ENCODE data around the gene IL1RAPL1. TPM values are rescaled to one million over a fixed set of nuclear protein-coding genes. Genes with fewer than 3 reads are reported as not detected.

The IL1RAPL1 gene
- total and polyA plus RNA-seq, 2 donors (not counting 1 experiment from before 2014, with no cell fraction given) = 0.25 to 2.8 TPM

GRCh38 chrX:28668303-28668702, 81.1 kb downstream of the IL1RAPL1 start:
- Histone ChIP-seq H3K27ac (ENCODE audit: insufficient read depth, low read length) (no peak overlapping the region), H3K27me3 (ENCODE audit: control insufficient read depth, insufficient read depth, low read length) (no peaks in the 10 kb centered on the region), H2AFZ (ENCODE audit: low read length) (no peak overlapping the region), H3K4me1 (ENCODE audit: control insufficient read depth, extremely low read depth, insufficient read depth, low read length) (no peaks in the 10 kb centered on the region), H4K20me1 (ENCODE audit: control insufficient read depth, extremely low read depth, insufficient read depth, low read length) (no peaks in the 10 kb centered on the region), H3K9ac (ENCODE audit: insufficient read depth, low read length) (no peak overlapping the region), H3K9me3 (ENCODE audit: control insufficient read depth, insufficient read depth, low read depth, low read length) (no peaks in the 10 kb centered on the region), H3K36me3 (ENCODE audit: control insufficient read depth, insufficient read depth, low read length) (no peaks in the 10 kb centered on the region), H3K4me2 (ENCODE audit: extremely low read depth, insufficient read depth, low read length) (no peak overlapping the region), H3K4me3 (replicated peaks in 1 of 4; ENCODE audit: control extremely low read depth in 1 of 4, insufficient read depth in 1 of 4, low read depth in 3 of 4, low read length in 4 of 4) (no peak overlapping the region), H3K79me2 (ENCODE audit: control insufficient read depth, insufficient read depth, low read length) (no peaks in the 10 kb centered on the region)
- DNase-seq (ENCODE audit: low read depth in 2 of 2) = no peak
- TF ChIP-seq, protein P1, sequence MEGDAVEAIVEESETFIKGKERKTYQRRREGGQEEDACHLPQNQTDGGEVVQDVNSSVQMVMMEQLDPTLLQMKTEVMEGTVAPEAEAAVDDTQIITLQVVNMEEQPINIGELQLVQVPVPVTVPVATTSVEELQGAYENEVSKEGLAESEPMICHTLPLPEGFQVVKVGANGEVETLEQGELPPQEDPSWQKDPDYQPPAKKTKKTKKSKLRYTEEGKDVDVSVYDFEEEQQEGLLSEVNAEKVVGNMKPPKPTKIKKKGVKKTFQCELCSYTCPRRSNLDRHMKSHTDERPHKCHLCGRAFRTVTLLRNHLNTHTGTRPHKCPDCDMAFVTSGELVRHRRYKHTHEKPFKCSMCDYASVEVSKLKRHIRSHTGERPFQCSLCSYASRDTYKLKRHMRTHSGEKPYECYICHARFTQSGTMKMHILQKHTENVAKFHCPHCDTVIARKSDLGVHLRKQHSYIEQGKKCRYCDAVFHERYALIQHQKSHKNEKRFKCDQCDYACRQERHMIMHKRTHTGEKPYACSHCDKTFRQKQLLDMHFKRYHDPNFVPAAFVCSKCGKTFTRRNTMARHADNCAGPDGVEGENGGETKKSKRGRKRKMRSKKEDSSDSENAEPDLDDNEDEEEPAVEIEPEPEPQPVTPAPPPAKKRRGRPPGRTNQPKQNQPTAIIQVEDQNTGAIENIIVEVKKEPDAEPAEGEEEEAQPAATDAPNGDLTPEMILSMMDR (conservative IDR thresholded peaks at IDR 0.05 in 1 of 2, IDR thresholded peaks at IDR 0.05 in 1 of 2; ENCODE audit: low read depth in 1 of 2, low read length in 2 of 2) = no peak
- TF ChIP-seq EZH2 (IDR thresholded peaks at IDR 0.05; ENCODE audit: low read length, missing control alignments) = no peak

GRCh38 chrX:28668957-28669356, 81.7 kb downstream of the IL1RAPL1 start:
- H3K9ac ChIP-seq (ENCODE audit: insufficient read depth, low read length) = no peak overlapping the region
- H4K20me1 ChIP-seq (ENCODE audit: control insufficient read depth, extremely low read depth, insufficient read depth, low read length) = no peaks in the 10 kb centered on the region
- DNase-seq (ENCODE audit: low read depth in 2 of 2) = no peak
- H3K27ac ChIP-seq (ENCODE audit: insufficient read depth, low read length) = no peak overlapping the region
- H3K9me3 ChIP-seq (ENCODE audit: control insufficient read depth, insufficient read depth, low read depth, low read length) = no peaks in the 10 kb centered on the region
- H3K4me1 ChIP-seq (ENCODE audit: control insufficient read depth, extremely low read depth, insufficient read depth, low read length) = no peaks in the 10 kb centered on the region
- H3K27me3 ChIP-seq (ENCODE audit: control insufficient read depth, insufficient read depth, low read length) = no peaks in the 10 kb centered on the region
- no peak for TF ChIP-seq EZH2 (IDR thresholded peaks at IDR 0.05; ENCODE audit: low read length, missing control alignments)
- TF ChIP-seq, protein P1 (conservative IDR thresholded peaks at IDR 0.05 in 1 of 2, IDR thresholded peaks at IDR 0.05 in 1 of 2; ENCODE audit: low read depth in 1 of 2, low read length in 2 of 2) = no peak
- H3K4me3 ChIP-seq (replicated peaks in 1 of 4; ENCODE audit: control extremely low read depth in 1 of 4, insufficient read depth in 1 of 4, low read depth in 3 of 4, low read length in 4 of 4) = no peak overlapping the region
- H3K36me3 ChIP-seq (ENCODE audit: control insufficient read depth, insufficient read depth, low read length) = no peaks in the 10 kb centered on the region
- H3K4me2 ChIP-seq (ENCODE audit: extremely low read depth, insufficient read depth, low read length) = no peak overlapping the region
- H3K79me2 ChIP-seq (ENCODE audit: control insufficient read depth, insufficient read depth, low read length) = no peaks in the 10 kb centered on the region
- H2AFZ ChIP-seq (ENCODE audit: low read length) = no peak overlapping the region

GRCh38 chrX:28670074-28670473, 82.8 kb downstream of the IL1RAPL1 start:
- H2AFZ ChIP-seq (ENCODE audit: low read length) = no peak overlapping the region
- no peaks in the 10 kb centered on the region for H3K9me3 ChIP-seq (ENCODE audit: control insufficient read depth, insufficient read depth, low read depth, low read length)
- H3K4me1 ChIP-seq (ENCODE audit: control insufficient read depth, extremely low read depth, insufficient read depth, low read length) = no peaks in the 10 kb centered on the region
- H3K27me3 ChIP-seq (ENCODE audit: control insufficient read depth, insufficient read depth, low read length) = no peaks in the 10 kb centered on the region
- H3K79me2 ChIP-seq (ENCODE audit: control insufficient read depth, insufficient read depth, low read length) = no peaks in the 10 kb centered on the region
- no peak overlapping the region for H3K9ac ChIP-seq (ENCODE audit: insufficient read depth, low read length)
- DNase-seq (ENCODE audit: low read depth in 2 of 2) = no peak
- H3K36me3 ChIP-seq (ENCODE audit: control insufficient read depth, insufficient read depth, low read length) = no peaks in the 10 kb centered on the region
- no peak overlapping the region for H3K27ac ChIP-seq (ENCODE audit: insufficient read depth, low read length)
- no peaks in the 10 kb centered on the region for H4K20me1 ChIP-seq (ENCODE audit: control insufficient read depth, extremely low read depth, insufficient read depth, low read length)
- H3K4me2 ChIP-seq (ENCODE audit: extremely low read depth, insufficient read depth, low read length) = no peak overlapping the region
- no peak overlapping the region for H3K4me3 ChIP-seq (replicated peaks in 1 of 4; ENCODE audit: control extremely low read depth in 1 of 4, insufficient read depth in 1 of 4, low read depth in 3 of 4, low read length in 4 of 4)
- TF ChIP-seq EZH2 (IDR thresholded peaks at IDR 0.05; ENCODE audit: low read length, missing control alignments) = no peak
- TF ChIP-seq, protein P1 (conservative IDR thresholded peaks at IDR 0.05 in 1 of 2, IDR thresholded peaks at IDR 0.05 in 1 of 2; ENCODE audit: low read depth in 1 of 2, low read length in 2 of 2) = no peak

Data from fibroblast of lung (primary cell).